Kidney epithelial cell (primary cell): ENCODE results near the gene BRSK1. TPM values are rescaled to one million over a fixed set of nuclear protein-coding genes. Genes with fewer than 3 reads are reported as not detected.

ENCODE experiments used
- DNase-seq: peaks from one replicate; pipeline ENCODE4 v3.0.0-alpha.2; 2010; ENCODE audit warnings: low read depth
- H3K27me3 ChIP-seq: 2 replicates; pipeline ENCODE4 v1.6.0; 2011; ENCODE audit warnings: low read length; ENCODE audit not compliant: control insufficient read depth, insufficient read depth
- H3K36me3 ChIP-seq: 2 replicates; pipeline ENCODE4 v1.5.1; 2011; ENCODE audit warnings: low read length; ENCODE audit not compliant: control insufficient read depth, insufficient read depth
- H3K4me3 ChIP-seq: 2 replicates; pipeline ENCODE4 v1.5.1; 2011; ENCODE audit warnings: low read depth, mild to moderate bottlenecking, control low read depth, low read length
- total RNA-seq: library from RNA; depleted of rRNA; stranded (reverse); fragments of >200 nt; gene quantifications from 2 replicates; pipeline ENCODE4 v1.2.3, GENCODE V29; 2015
- TF ChIP-seq, protein P1 (sequence below): IDR thresholded peaks from 2 replicates; pipeline ENCODE4 v1.5.1; 2011; ENCODE audit warnings: mild to moderate bottlenecking, moderate library complexity, low read length, control low read depth, inconsistent platforms; ENCODE audit not compliant: insufficient read depth, poor library complexity, severe bottlenecking

BRSK1 gene
- total RNA-seq, 1 donor from 2014 or later = 6.0 TPM

DNA sequence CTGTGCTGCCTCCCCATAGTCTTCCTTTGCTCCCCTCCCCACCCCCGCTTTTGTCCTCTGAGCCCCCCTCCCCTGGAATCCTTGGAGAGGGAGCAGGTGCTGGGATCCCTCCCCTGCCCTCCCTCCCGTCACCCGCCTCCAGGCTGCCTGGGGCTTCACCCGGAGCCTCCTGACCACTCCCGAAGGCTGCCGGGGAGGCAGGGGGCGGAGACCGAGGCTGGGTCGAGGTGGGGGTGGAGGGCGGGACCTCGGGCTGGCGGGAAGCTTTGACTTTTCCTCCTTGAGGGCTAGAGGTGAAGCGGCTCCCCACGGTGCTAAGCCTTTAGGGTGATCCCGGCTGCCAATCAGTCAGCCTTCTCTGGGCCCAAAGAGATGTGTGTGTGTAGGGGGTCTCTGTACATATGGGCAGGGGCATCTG lies 57.4 kb downstream of the BRSK1 start:
- DNase-seq = no peak
- TF ChIP-seq, protein P1, sequence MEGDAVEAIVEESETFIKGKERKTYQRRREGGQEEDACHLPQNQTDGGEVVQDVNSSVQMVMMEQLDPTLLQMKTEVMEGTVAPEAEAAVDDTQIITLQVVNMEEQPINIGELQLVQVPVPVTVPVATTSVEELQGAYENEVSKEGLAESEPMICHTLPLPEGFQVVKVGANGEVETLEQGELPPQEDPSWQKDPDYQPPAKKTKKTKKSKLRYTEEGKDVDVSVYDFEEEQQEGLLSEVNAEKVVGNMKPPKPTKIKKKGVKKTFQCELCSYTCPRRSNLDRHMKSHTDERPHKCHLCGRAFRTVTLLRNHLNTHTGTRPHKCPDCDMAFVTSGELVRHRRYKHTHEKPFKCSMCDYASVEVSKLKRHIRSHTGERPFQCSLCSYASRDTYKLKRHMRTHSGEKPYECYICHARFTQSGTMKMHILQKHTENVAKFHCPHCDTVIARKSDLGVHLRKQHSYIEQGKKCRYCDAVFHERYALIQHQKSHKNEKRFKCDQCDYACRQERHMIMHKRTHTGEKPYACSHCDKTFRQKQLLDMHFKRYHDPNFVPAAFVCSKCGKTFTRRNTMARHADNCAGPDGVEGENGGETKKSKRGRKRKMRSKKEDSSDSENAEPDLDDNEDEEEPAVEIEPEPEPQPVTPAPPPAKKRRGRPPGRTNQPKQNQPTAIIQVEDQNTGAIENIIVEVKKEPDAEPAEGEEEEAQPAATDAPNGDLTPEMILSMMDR = no peak
- Histone ChIP-seq H3K4me3 (peak overlapping the region; percentile 86), H3K36me3 (peaks cover 1% of the 10 kb centered on the region), H3K27me3 (no peaks in the 10 kb centered on the region)

DNA sequence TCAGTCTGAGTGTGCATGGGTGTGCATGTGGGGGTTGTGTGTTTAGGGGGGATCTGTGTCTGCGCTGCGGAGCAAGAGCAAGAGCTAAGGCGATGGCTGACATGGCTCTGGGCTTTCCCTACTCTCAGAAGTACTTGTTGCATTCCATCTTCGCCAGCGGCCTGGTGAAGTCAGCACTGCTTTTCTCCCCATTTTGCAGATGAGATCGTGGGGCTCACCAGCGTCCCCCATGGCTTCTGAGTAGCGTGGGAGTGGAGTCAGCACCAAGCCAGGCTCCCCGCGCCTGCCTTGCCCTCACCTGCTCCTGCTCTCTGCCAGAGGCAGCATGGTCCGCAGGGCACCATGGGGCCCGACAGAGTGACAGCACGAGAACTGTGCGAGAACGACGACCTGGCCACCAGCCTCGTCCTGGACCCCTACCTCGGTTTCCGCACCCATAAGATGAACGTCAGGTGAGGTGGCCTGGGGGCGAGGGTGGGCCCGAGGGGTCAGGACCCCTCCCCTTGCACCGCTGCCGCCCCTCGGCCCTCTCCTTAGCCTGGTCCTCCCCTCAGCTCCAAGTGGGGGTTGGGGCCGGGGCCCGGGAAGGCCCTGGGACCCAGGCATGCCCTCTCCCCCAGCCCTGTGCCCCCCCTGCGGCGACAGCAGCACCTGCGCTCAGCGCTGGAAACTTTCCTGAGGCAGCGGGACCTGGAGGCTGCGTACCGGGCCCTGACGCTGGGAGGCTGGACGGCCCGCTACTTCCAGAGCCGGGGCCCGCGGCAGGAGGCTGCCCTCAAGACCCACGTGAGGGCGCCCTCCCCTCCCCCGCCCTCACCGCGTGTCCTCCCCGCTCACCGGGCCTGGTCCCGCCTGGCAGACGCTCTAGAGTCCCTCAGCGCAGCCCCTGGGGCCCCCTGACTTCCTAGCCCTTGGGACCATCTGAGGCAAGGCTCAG lies 58.1 kb downstream of the BRSK1 start:
- no peak for DNase-seq
- TF ChIP-seq, protein P1 = no peak
- Histone ChIP-seq H3K4me3 (peak overlapping the region; percentile 23), H3K36me3 (peaks cover 1% of the 10 kb centered on the region), H3K27me3 (no peaks in the 10 kb centered on the region)

DNA sequence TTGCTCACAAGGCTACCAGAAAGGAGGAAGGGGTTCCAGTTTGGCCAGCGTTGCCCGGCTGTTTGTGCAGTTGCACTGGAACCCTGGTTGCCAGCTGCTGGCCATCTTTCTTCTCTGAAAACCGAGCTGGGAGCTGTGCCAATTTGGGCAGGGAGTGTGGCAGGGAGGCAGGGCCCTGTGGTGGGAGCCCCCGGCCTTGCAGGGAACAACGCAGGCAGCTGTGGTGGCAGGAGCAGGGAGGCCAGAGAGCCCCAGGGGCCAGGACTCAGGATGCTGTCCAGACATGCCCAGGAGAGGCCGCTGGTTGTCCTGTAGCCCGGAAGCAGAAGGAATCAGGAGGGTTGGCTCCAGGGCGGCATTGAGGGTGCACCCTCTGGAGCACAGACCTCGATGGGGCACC lies 60.6 kb downstream of the BRSK1 start:
- peaks cover 1% of the 10 kb centered on the region for H3K36me3 ChIP-seq
- no peak overlapping the region for H3K4me3 ChIP-seq
- TF ChIP-seq, protein P1 = no peak
- DNase-seq = no peak
- H3K27me3 ChIP-seq = no peaks in the 10 kb centered on the region

DNA sequence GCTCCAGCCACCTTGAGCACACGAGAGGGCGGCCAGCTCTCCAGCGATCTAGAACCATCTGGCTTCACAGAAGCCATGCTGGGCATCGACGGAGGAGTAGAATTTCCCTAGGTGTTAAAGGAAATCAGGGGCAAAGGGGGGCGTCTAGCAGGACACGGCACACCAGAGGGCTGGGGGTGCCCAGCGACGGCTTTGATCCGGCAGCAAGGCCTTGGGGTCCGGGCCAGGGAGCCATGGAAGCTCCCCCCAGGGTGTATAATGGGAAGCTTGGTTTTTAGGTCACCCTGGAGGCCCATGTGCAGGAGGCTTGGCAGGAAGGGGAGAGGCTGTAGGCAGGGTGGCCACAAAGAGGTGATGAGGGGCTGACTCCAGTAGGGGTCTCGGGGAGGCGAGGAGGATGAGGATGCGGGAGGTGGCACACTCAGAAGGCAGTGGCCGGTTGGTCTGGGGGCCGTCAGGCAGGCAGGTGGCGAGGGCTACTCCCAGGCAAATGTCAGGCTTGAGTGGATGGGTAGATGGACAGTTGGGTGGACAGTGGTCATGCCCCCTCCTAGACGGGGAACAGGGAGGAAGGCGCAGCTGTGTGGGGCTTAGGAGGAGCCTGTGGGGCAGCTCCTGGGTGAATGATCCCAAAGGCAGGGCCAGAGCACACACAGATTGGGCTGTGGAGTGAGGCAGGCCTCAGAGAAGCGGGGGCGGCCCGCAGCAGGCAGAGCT lies 61.5 kb downstream of the BRSK1 start:
- Histone ChIP-seq H3K36me3 (peaks cover 1% of the 10 kb centered on the region), H3K27me3 (no peaks in the 10 kb centered on the region), H3K4me3 (no peak overlapping the region)
- no peak for DNase-seq
- TF ChIP-seq, protein P1 = no peak

DNA sequence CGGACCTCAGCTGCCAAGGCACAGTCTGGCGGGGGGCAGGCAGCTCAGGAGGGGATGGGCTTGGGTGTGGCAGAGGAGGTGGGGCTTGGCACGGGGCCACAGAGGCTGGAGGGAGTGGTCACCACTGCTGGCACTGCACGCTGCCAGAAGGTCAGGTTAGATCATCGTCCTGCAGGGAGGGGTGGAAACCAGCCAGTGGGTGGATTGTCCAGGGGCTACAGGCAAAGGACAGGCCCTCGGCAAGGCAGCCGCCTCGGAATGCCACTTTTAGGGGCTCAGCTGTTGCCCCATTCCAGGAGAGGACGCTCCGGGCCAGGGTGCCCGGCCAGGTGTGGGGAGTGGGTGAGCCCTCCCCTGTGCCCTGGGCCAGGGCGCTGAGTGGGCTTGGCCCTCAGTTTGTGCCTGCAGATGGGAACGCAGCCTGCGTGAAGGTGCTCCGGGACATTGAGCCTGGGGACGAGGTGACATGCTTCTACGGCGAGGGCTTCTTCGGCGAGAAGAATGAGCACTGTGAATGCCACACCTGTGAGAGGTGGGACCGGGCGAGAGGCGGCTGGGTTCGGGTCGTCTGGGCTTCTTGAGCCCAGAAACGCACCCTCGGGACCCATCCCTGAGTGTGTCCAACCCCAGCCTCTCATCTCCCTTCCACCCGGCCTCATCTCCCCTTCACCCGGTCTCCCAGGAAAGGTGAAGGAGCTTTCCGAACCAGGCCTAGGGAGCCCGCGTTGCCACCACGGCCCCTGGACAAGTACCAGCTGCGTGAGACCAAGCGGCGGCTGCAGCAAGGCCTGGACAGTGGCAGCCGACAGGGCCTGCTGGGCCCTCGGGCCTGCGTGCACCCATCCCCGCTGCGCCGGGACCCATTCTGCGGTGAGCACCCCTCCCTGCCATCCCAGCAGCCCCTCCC lies 62.3 kb downstream of the BRSK1 start:
- Histone ChIP-seq H3K4me3 (no peak overlapping the region), H3K36me3 (peaks cover 1% of the 10 kb centered on the region), H3K27me3 (no peaks in the 10 kb centered on the region)
- TF ChIP-seq, protein P1 = no peak
- no peak for DNase-seq
